IPS-18a (cell line): Measurements from ENCODE around the gene TDP1.

Experiments
- H3K27ac ChIP-seq: one replicate; pipeline ENCODE4 v1.5.1; 2013; ENCODE audit warnings: low read length
- H3K27me3 ChIP-seq: one replicate; pipeline ENCODE4 v1.6.1; 2013; ENCODE audit warnings: mild to moderate bottlenecking, low read length; ENCODE audit not compliant: control insufficient read depth, insufficient read depth
- H3K36me3 ChIP-seq: one replicate; pipeline ENCODE4 v1.6.1; 2013; ENCODE audit warnings: low read depth, low read length; ENCODE audit not compliant: control insufficient read depth
- H3K4me1 ChIP-seq: one replicate; pipeline ENCODE4 v1.6.1; 2013; ENCODE audit warnings: low read depth, low read length; ENCODE audit not compliant: control insufficient read depth
- H3K4me3 ChIP-seq: one replicate; pipeline ENCODE4 v1.5.1; 2013; ENCODE audit warnings: low read length
- H3K9ac ChIP-seq: one replicate; pipeline ENCODE4 v1.6.1; 2013; ENCODE audit warnings: mild to moderate bottlenecking, low read length, moderate library complexity
- H3K9me3 ChIP-seq: one replicate; pipeline ENCODE4 v1.6.1; 2013; ENCODE audit warnings: low read depth, low read length; ENCODE audit not compliant: control insufficient read depth

The TDP1 gene

DNA sequence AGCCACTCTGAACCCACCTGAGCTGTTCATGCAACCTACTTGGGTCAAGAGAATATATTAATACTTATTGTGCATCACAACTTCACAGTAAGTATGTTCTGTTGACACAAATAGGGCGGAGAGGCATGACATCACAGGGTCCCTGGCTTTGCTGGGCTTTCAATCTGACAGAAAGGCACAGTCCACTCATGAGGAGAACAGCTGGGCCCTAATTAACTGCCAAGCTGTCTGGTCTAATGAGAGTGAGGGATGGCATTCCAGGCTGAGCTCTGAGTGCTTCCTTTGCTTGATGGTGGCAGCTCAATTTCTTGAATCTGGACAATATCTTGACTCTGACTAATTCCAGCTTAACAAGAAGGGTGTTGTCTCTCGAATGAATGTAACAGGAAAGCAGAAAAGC lies 3.2 kb upstream of the TDP1 start:
- H3K4me3 ChIP-seq = no peak overlapping the region
- H3K27ac ChIP-seq = no peak overlapping the region
- H3K9me3 ChIP-seq = no peaks in the 10 kb centered on the region
- no peaks in the 10 kb centered on the region for H3K27me3 ChIP-seq
- peaks cover 14% of the 10 kb centered on the region for H3K4me1 ChIP-seq
- no peak overlapping the region for H3K9ac ChIP-seq
- no peaks in the 10 kb centered on the region for H3K36me3 ChIP-seq

- H3K9ac ChIP-seq = peak overlapping the region; percentile 74
- no peaks in the 10 kb centered on the region for H3K9me3 ChIP-seq
- H3K27me3 ChIP-seq = no peaks in the 10 kb centered on the region
- H3K36me3 ChIP-seq = peaks cover 4% of the 10 kb centered on the region
- H3K4me1 ChIP-seq = peaks cover 14% of the 10 kb centered on the region
- H3K4me3 ChIP-seq = peak overlapping the region; percentile 96
- H3K27ac ChIP-seq = no peak overlapping the region
Measured at GRCh38 chr14:89953602-89954001, 2.1 kb upstream of the TDP1 start.

DNA sequence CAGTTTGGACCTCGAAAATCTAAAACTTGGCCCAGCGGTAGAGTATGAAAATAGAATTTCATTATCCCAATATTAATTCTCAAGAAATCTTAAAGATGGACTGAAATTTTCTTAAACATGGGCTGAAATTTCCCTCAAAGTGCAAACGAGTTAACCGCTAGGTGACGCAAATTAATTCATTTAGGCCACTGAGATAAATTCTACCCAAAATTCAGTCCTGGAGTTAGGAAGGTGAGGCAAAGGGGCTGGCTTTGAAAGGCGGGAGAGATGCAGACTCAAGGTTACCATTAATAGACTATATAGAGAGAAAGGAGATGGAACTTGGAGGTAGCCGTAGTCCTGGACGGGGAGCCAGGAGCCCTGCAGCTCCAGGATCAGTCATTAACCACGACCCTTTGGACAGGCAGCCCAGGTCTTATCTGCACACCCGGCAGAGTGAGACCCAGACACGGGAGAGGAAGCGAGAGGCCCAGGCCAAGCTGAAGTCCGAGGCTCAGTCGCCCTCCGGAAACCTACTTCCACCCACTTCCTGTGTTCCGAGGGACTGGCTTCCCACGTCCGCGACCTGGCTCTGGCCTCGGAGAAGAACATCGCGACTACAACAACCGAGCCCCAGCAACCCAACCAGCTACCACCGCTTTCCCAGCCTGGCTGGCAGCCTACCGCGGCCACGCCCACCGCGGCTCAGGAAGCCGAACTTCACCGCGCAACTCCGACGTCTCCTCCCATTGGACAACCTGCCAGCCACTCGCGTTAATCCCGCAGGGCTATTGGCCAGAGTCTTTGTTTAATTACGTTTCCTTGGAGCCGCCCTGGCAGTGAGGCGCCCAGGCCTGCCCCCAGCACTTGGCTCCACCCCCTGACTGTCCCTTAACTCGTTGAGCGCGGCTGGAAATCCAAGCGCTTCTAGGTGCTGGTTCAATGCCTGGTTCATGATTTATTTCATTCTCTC lies 1.4 kb upstream of the TDP1 start, which contains the start of gene EFCAB11:
TSS of gene EFCAB11 (minus strand) at position 661 of the 952 bp plus-strand sequence. CDS start at position 591, 70 bp downstream.
- H3K36me3 ChIP-seq = peaks cover 8% of the 10 kb centered on the region
- H3K9ac ChIP-seq = peak within 1 kb of the TSS; percentile 74
- H3K27ac ChIP-seq = peak within 1 kb of the TSS; percentile 84
- H3K27me3 ChIP-seq = no peaks in the 10 kb centered on the region
- peaks cover 14% of the 10 kb centered on the region for H3K4me1 ChIP-seq
- no peaks in the 10 kb centered on the region for H3K9me3 ChIP-seq
- peak within 1 kb of the TSS; percentile 96 for H3K4me3 ChIP-seq

DNA sequence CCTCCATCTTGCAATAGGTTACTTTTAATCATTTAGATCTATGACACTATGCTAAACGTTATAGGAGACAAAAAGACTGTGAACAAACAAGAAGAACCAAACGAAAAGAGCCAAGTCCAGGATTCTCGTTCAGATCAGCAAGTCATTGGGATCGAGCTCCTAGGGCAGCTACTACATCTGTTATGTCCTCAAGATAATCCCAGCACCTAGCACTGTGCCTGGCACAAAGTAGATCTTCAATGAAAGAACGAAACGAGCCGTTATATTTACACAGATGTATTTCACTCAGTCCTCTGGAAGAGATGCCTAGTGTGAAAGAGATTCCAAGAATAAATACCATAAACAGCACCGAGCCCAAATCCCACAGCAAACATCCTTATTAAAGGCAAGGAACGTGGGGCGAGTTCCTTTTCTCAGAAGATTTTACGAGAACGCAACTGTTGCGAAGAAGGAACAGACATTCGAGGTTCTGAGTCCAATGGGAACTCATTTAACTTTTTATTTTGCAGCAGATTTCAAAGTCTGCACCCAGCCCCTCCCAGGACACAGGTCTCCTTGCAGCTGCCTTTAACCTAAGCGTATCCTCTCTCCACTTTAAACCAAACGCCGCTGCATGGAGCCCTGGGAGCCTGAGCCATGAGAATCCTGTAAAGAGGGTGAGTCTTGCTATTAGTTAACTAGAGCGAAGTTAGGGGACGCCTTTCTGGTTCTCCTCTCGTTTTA lies 544 bp upstream of the TDP1 start:
- Histone ChIP-seq H3K27ac (peak overlapping the region; percentile 54), H3K4me1 (peaks cover 14% of the 10 kb centered on the region), H3K9ac (no peak overlapping the region), H3K4me3 (peak overlapping the region; percentile 96), H3K27me3 (no peaks in the 10 kb centered on the region), H3K36me3 (peaks cover 8% of the 10 kb centered on the region), H3K9me3 (no peaks in the 10 kb centered on the region)

DNA sequence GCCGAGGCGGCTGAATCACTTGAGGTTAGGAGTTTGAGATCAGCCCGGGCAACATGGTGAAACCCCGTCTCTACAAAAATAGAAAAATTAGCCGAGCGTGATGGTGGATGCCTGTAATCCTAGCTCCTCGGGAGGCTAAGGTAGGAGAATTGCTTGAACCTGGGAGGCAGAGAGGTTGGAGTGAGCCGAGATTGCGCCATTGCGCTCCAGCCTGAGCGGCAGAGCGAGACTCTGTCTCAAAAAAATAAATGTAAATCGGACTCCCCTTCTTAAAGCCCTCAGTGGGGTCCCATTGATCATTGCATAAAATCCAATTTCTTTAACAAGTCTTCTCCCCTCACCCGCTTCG lies 908 bp downstream of the TDP1 start:
- H3K4me3 ChIP-seq = peak overlapping the region; percentile 96
- no peaks in the 10 kb centered on the region for H3K9me3 ChIP-seq
- H3K27me3 ChIP-seq = no peaks in the 10 kb centered on the region
- H3K27ac ChIP-seq = no peak overlapping the region
- peak overlapping the region; percentile 79 for H3K9ac ChIP-seq
- H3K4me1 ChIP-seq = peaks cover 14% of the 10 kb centered on the region
- H3K36me3 ChIP-seq = peaks cover 8% of the 10 kb centered on the region

DNA sequence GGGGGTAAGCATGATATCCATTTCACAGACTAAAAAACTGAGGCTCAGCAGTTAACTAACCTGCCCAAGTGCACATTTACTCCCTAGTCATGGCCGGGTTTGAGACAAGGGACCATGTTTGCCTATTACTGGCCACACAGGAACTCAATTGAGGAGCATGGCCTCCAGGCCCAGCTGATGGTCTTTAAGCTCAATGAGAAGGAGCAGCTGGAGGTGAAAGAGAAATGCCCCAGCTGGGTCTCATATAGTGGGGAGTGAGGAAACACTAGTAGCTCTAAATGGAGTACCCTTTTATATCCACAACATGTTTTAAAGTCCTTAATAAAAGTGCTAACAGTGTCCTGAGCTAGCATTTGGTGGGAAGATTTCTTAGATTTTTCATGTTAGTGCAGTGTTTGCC lies 1.6 kb downstream of the TDP1 start:
- Histone ChIP-seq H3K27ac (no peak overlapping the region), H3K4me1 (peaks cover 14% of the 10 kb centered on the region), H3K4me3 (peak overlapping the region; percentile 96), H3K9ac (no peak overlapping the region), H3K36me3 (peaks cover 8% of the 10 kb centered on the region), H3K27me3 (no peaks in the 10 kb centered on the region), H3K9me3 (no peaks in the 10 kb centered on the region)

GRCh38 chr14:89957791-89958190 lies 2.1 kb downstream of the TDP1 start:
- H3K9ac ChIP-seq = no peak overlapping the region
- H3K27ac ChIP-seq = no peak overlapping the region
- H3K27me3 ChIP-seq = no peaks in the 10 kb centered on the region
- no peak overlapping the region for H3K4me3 ChIP-seq
- H3K9me3 ChIP-seq = no peaks in the 10 kb centered on the region
- H3K36me3 ChIP-seq = peaks cover 8% of the 10 kb centered on the region
- H3K4me1 ChIP-seq = peaks cover 14% of the 10 kb centered on the region

DNA sequence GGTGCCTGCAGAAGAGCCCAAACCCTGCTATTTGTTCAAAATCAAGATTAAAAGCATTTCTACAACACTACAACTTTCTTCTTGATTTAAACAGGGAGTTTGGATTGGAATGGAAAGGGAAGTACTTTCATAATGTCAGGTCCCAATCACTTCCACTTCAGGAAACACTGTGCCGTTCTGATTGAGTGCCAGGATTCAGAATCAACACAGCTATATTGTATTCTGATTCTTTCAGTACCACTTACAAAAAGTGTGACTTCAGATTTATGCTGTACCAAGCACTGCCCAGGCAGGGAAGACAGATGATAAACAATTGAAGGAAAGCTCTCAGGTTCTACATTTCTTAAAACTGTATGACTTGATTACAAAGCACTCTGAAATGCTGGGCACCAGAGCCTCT lies 3.2 kb downstream of the TDP1 start:
- Histone ChIP-seq H3K9ac (no peak overlapping the region), H3K4me3 (no peak overlapping the region), H3K4me1 (peaks cover 11% of the 10 kb centered on the region), H3K27me3 (no peaks in the 10 kb centered on the region), H3K36me3 (peaks cover 20% of the 10 kb centered on the region), H3K27ac (no peak overlapping the region), H3K9me3 (no peaks in the 10 kb centered on the region)

- Histone ChIP-seq H3K4me3 (no peak overlapping the region), H3K4me1 (peaks cover 9% of the 10 kb centered on the region), H3K27ac (no peak overlapping the region), H3K9ac (no peak overlapping the region), H3K9me3 (no peaks in the 10 kb centered on the region), H3K27me3 (no peaks in the 10 kb centered on the region), H3K36me3 (peaks cover 28% of the 10 kb centered on the region)
Measured at GRCh38 chr14:89959853-89960445, 4.2 kb downstream of the TDP1 start.

GRCh38 chr14:89960914-89961313 lies 5.2 kb downstream of the TDP1 start:
- H3K4me3 ChIP-seq = no peak overlapping the region
- no peak overlapping the region for H3K27ac ChIP-seq
- no peaks in the 10 kb centered on the region for H3K27me3 ChIP-seq
- no peaks in the 10 kb centered on the region for H3K9me3 ChIP-seq
- H3K9ac ChIP-seq = no peak overlapping the region
- H3K36me3 ChIP-seq = peaks cover 35% of the 10 kb centered on the region
- peaks cover 3% of the 10 kb centered on the region for H3K4me1 ChIP-seq

DNA sequence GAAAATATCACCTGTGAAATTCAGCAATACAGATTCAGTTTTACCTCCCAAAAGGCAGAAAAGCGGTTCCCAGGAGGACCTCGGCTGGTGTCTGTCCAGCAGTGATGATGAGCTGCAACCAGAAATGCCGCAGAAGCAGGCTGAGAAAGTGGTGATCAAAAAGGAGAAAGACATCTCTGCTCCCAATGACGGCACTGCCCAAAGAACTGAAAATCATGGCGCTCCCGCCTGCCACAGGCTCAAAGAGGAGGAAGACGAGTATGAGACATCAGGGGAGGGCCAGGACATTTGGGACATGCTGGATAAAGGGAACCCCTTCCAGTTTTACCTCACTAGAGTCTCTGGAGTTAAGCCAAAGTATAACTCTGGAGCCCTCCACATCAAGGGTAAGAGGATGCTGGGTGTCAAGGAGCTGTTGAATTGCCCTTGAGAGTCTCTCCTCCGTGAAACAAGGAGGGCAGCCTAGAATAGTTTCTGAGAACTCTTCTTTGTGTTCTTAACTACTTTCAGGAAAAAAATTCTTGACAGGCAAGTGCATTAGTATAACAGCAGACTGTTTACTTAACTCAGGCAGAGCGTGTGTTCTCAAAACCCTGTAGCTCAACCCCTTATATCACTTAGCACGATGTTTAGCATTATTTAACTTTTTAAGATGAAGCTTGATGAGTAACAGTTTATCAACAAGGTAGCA lies 7.7 kb downstream of the TDP1 start:
- Histone ChIP-seq H3K9me3 (no peaks in the 10 kb centered on the region), H3K9ac (no peak overlapping the region), H3K27me3 (no peaks in the 10 kb centered on the region), H3K4me1 (no peaks in the 10 kb centered on the region), H3K4me3 (no peak overlapping the region), H3K27ac (no peak overlapping the region), H3K36me3 (peaks cover 53% of the 10 kb centered on the region)
